AG09309 (cell line): ENCODE results near the gene CCDC85A.

ENCODE experiments used
- DNase-seq: peaks from one replicate; pipeline ENCODE4 v3.0.0-alpha.2; 2010; ENCODE audit warnings: low read depth
- H3K4me3 ChIP-seq: 2 replicates; pipeline ENCODE4 v1.5.1; 2011; ENCODE audit warnings: mild to moderate bottlenecking, low read depth, low read length, moderate library complexity; ENCODE audit not compliant: control insufficient read depth
- TF ChIP-seq, protein P1 (sequence below): IDR thresholded peaks from 2 replicates; pipeline ENCODE4 v1.5.1; 2011; ENCODE audit warnings: mild to moderate bottlenecking, low read depth, low read length, inconsistent platforms; ENCODE audit not compliant: insufficient read depth, control insufficient read depth; ENCODE audit errors: missing control alignments

The CCDC85A gene

DNA sequence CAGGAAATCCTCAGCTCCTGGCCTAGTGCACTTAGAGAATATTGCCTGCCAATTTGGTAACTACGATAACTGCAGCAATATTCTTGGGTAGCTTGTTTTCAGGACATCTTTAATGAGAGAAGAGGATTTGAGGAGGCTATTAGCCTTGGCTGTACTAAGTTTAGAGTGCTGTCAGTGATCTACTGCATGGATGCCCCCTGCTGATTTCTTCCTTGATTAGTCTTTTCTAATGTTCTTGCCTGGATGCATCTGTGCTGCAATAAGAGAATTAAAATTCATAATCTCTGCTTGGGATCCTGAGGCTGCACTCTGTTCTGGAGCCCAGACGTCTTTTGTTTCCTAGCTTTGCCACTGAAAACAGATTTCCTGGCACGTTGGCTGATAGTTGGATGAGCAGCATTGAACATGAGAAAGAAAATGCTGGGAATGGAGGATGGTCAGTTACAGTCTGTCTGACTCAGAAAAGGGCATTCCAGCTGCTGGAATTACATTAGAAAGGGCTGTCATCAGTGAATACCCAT is 115.4 kb downstream of the CCDC85A start:
- no peak for DNase-seq
- TF ChIP-seq, protein P1, sequence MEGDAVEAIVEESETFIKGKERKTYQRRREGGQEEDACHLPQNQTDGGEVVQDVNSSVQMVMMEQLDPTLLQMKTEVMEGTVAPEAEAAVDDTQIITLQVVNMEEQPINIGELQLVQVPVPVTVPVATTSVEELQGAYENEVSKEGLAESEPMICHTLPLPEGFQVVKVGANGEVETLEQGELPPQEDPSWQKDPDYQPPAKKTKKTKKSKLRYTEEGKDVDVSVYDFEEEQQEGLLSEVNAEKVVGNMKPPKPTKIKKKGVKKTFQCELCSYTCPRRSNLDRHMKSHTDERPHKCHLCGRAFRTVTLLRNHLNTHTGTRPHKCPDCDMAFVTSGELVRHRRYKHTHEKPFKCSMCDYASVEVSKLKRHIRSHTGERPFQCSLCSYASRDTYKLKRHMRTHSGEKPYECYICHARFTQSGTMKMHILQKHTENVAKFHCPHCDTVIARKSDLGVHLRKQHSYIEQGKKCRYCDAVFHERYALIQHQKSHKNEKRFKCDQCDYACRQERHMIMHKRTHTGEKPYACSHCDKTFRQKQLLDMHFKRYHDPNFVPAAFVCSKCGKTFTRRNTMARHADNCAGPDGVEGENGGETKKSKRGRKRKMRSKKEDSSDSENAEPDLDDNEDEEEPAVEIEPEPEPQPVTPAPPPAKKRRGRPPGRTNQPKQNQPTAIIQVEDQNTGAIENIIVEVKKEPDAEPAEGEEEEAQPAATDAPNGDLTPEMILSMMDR = no peak
- no peak overlapping the region for H3K4me3 ChIP-seq

DNA sequence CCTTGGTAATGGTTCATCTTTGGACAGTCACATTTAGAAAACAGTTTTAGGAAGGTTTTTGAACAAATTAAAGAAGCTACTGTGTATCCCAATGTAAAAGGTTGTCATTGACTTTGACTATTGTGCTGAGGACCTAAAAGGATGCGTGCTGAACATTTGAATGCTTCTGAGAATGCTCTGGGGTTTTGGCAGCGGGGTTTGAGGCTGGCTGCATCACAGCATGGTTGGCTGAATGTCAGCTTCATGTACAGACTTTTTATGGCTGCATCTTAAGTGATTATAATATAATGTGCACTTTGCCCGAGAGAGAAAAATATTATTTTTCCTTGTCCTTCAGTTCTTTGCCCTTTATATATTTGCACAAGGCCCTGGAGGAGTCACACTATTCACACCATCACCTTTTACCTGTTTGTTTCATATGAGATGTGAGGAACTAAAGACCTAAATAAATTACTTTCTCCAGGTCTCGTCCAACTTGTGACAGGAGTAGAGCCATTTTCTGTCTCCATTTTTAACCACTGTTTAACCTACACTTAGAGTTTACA is 125.9 kb downstream of the CCDC85A start:
- TF ChIP-seq, protein P1 = no peak
- H3K4me3 ChIP-seq = no peak overlapping the region
- no peak for DNase-seq

- H3K4me3 ChIP-seq = no peak overlapping the region
- no peak for DNase-seq
- TF ChIP-seq, protein P1 = no peak
These were observed 129.7 kb downstream of the CCDC85A start for GRCh38 chr2:56313500-56313921.

- no peak for DNase-seq
- no peak overlapping the region for H3K4me3 ChIP-seq
- TF ChIP-seq, protein P1 = no peak
These were observed 130.6 kb downstream of the CCDC85A start for GRCh38 chr2:56314371-56314770.

- TF ChIP-seq, protein P1 = no peak
- H3K4me3 ChIP-seq = no peak overlapping the region
- no peak for DNase-seq
These were observed 131.0 kb downstream of the CCDC85A start for GRCh38 chr2:56314796-56315195.

DNA sequence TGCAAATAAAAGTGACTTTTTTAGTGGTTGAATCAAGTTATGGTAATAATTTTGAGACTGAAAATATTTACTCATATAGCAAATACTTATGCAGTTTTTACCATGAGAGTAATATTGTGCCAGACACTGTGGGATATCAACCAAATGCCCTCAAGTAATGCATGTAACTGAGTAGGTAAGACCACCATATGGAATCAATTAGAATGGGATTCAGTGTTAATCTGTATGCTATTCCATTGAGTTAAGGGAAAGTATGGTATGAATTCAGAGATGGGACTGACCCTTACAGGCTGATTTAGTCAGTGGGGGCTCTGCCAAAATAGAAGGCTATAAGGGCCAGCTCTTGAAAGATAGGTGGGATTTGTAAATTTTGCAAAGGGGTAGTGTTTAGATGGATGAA is 131.6 kb downstream of the CCDC85A start:
- DNase-seq = no peak
- H3K4me3 ChIP-seq = no peak overlapping the region
- TF ChIP-seq, protein P1 = no peak
